Measurements from ENCODE around the gene ARSJ. TPM values are rescaled to one million over a fixed set of nuclear protein-coding genes. Genes with fewer than 3 reads are reported as not detected.

The ARSJ gene
- total and polyA plus RNA-seq, 4 donors: 2.3 to 20.6 (median 6.6) TPM

DNA sequence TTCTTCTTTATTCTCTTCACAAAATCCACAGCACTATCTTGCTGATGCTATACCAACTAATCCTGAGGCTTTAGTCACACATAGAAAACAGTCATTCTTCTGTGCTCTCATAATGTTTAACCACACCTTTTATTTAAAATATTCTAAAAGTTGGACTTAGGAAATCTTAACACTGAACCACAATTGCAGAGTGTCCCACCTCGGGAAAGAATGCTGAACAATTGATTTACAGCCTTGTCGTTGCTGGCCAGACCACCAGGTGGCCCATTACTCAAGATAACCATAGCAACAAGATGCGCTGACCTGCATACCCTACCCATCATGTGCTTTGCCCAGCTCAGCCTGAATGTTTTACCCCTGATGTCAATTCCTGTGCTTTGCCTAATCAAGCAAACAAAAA lies 100.8 kb downstream of the ARSJ start:
- Histone ChIP-seq H3K36me3 (ENCODE audit: control insufficient read depth in 4 of 4, insufficient read depth in 4 of 4, low read length in 4 of 4) (no peaks in the 10 kb centered on the region), H3K9me3 (ENCODE audit: control insufficient read depth in 4 of 4, insufficient read depth in 3 of 4, low read length in 3 of 4) (no peaks in the 10 kb centered on the region), H3K27ac (ENCODE audit: low read depth in 1 of 2, low read length in 1 of 2) (no peak overlapping the region), H3K9ac (ENCODE audit: insufficient read depth in 1 of 2, low read length in 2 of 2) (no peak overlapping the region), H3K27me3 (ENCODE audit: control insufficient read depth in 3 of 3, insufficient read depth in 3 of 3, low read length in 2 of 3) (no peaks in the 10 kb centered on the region), H3K4me1 (ENCODE audit: control insufficient read depth in 5 of 5, insufficient read depth in 5 of 5, low read length in 5 of 5) (peaks cover 0 to 8% (median 0%) of the 10 kb centered on the region in 5 donors), H3K4me3 (no peak overlapping the region)
- ATAC-seq (ENCODE audit: insufficient read depth, low FRiP score): no peak
- no peak for TF ChIP-seq CTCF (IDR thresholded peaks at IDR 0.05; ENCODE audit: control extremely low read depth, extremely low read depth)
- DNase-seq: no peak
- 32% methylated on average over 3 of the region's 3 CpGs for WGBS, 2 donors

DNA sequence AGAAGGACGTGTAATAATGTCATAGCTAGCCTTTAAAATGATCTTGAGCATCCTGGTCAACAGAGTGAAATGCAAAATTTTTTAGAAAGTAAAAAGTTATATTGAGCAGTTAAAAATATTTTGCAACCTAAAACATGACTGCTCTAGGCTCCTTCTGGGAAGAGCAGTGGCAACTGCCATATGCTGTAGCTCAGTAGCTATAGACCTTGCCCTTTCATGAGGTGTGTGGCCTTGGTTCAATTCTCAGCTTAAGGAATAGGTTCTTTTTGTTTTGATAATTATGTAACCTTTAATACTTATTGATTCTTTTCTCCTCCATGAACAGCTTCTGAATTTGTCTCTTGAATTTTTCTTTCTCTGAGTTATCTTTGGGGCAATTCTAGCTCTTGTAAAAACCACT lies 105.0 kb downstream of the ARSJ start:
- Histone ChIP-seq H3K9ac (ENCODE audit: insufficient read depth in 1 of 2, low read length in 2 of 2) (no peak overlapping the region), H3K27ac (ENCODE audit: low read depth in 1 of 2, low read length in 1 of 2) (no peak overlapping the region), H3K9me3 (ENCODE audit: control insufficient read depth in 4 of 4, insufficient read depth in 3 of 4, low read length in 3 of 4) (no peaks in the 10 kb centered on the region), H3K36me3 (ENCODE audit: control insufficient read depth in 4 of 4, insufficient read depth in 4 of 4, low read length in 4 of 4) (no peaks in the 10 kb centered on the region), H3K4me1 (ENCODE audit: control insufficient read depth in 5 of 5, insufficient read depth in 5 of 5, low read length in 5 of 5) (no peaks in the 10 kb centered on the region), H3K27me3 (ENCODE audit: control insufficient read depth in 3 of 3, insufficient read depth in 3 of 3, low read length in 2 of 3) (no peaks in the 10 kb centered on the region), H3K4me3 (no peak overlapping the region)
- DNase-seq: no peak
- ATAC-seq (ENCODE audit: insufficient read depth, low FRiP score): no peak
- WGBS, 2 donors: 81 to 91% methylated on average over 1 of the region's 1 CpG
- TF ChIP-seq CTCF (IDR thresholded peaks at IDR 0.05; ENCODE audit: control extremely low read depth, extremely low read depth): no peak

DNA sequence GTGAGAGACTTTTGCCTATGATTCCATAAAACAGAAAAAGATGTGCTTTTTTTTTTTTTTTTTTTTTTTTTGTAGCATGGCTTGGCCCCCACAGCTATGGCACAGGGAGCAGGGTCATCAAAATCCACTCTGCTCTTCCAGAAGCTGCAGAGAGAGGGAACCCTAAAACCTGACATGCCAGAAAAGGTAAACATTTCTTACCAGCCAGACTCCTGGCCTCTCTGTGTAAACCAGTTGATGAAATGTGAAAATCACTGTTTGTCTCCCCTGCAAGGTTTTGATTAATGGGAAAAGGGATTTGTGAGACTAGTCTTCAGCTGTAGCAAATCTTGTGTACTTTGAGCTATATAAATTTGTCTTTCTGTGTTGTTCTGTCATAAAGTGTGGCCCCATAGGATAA lies 105.9 kb downstream of the ARSJ start:
- no peak for DNase-seq
- no peaks in the 10 kb centered on the region for H3K9me3 ChIP-seq (ENCODE audit: control insufficient read depth in 4 of 4, insufficient read depth in 3 of 4, low read length in 3 of 4)
- no peaks in the 10 kb centered on the region for H3K27me3 ChIP-seq (ENCODE audit: control insufficient read depth in 3 of 3, insufficient read depth in 3 of 3, low read length in 2 of 3)
- no peaks in the 10 kb centered on the region for H3K36me3 ChIP-seq (ENCODE audit: control insufficient read depth in 4 of 4, insufficient read depth in 4 of 4, low read length in 4 of 4)
- no peaks in the 10 kb centered on the region for H3K4me1 ChIP-seq (ENCODE audit: control insufficient read depth in 5 of 5, insufficient read depth in 5 of 5, low read length in 5 of 5)
- H3K9ac ChIP-seq (ENCODE audit: insufficient read depth in 1 of 2, low read length in 2 of 2): no peak overlapping the region
- no peak for ATAC-seq (ENCODE audit: insufficient read depth, low FRiP score)
- H3K27ac ChIP-seq (ENCODE audit: low read depth in 1 of 2, low read length in 1 of 2): no peak overlapping the region
- H3K4me3 ChIP-seq: no peak overlapping the region
- TF ChIP-seq CTCF (IDR thresholded peaks at IDR 0.05; ENCODE audit: control extremely low read depth, extremely low read depth): no peak

Data from lung (tissue), 12 donors.